SU-DHL-6 (cell line): Measurements from ENCODE around the gene LTB4R2.

Experiments used
- CTCF ChIP-seq: fragments of 200-600 bp; sonication (generic); IDR thresholded peaks from one replicate; pipeline ENCODE4 v1.5.1; 2017; ENCODE audit warnings: antibody characterized with exemption, mild to moderate bottlenecking, low read length, moderate library complexity; ENCODE audit not compliant: insufficient read depth, poor library complexity, severe bottlenecking
- EZH2phosphoT487 ChIP-seq: fragments of 200-600 bp; sonication (generic), shearing (Covaris generic); conservative IDR thresholded peaks from 2 replicates; pipeline ENCODE4 v1.6.1; 2018; ENCODE audit warnings: mild to moderate bottlenecking, antibody characterized with exemption, low read length, moderate library complexity, mixed read lengths

DNA sequence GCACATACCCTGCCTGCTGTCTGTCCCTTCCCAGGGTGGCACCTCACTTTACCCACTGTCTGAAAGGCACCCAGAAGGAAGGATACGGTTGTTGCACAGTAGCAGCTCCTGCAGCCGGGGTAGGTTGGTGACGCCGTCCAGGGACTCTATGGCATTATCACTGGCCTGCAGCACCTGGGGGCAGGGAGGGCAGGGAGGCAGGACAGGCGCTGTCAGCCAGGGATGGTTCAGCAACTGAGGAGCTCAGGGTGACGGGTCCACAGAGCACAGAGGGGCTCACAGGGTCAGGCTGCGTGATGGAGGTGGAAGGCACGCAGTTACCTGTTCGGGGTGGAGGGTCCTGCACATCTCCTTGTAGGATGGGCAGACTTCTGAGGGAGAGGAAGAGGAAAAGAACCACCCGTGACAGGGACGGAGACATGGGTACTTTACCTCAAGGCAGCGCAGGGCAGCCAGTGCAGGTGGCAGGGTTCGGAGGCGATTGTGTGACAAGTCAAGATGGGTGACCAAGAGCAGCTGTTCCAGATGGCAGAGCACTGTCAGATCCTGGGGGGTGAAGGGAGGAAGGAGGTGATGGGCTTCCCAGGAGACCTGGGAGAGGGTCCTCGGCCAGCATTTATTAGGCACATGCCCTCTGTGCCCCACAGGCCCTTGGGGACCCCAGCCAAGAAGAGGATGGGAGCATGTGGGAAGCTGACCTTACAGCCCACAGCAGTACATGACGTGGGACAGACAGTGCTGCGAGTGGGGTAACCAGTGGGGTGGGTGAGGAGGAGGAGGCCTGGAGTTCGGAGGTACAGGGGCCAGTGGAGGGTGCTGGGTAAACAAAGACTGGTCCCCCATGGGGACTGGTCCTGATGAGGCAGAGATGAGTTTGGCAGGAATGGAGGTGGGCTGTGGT lies 43.3 kb upstream of the LTB4R2 start:
- no peak for TF ChIP-seq CTCF
- no peak for TF ChIP-seq EZH2phosphoT487
